GM23248 (cell line): ENCODE data around the gene RBM4B. TPM values are rescaled to one million over a fixed set of nuclear protein-coding genes. Genes with fewer than 3 reads are reported as not detected.

ENCODE experiments used
- DNase-seq: peaks from one replicate; pipeline ENCODE4 v3.0.0-alpha.2; 2015
- H2AFZ ChIP-seq: fragments of 200-600 bp; sonication (generic); 2 replicates; pipeline ENCODE4 v1.6.1; 2016; ENCODE audit warnings: antibody characterized with exemption
- H3F3A ChIP-seq: fragments of 200-600 bp; sonication (generic); 2 replicates; pipeline ENCODE4 v1.6.1; 2016; ENCODE audit warnings: mild to moderate bottlenecking, antibody characterized with exemption, mixed run types; ENCODE audit not compliant: insufficient read depth
- H3K27ac ChIP-seq: fragments of 200-600 bp; sonication (generic); 2 replicates; pipeline ENCODE4 v1.5.1; 2016; ENCODE audit warnings: mild to moderate bottlenecking
- H3K27me3 ChIP-seq: fragments of 200-600 bp; sonication (generic); replicated peaks from 2 replicates; pipeline ENCODE4 v1.6.1; 2016; ENCODE audit warnings: mild to moderate bottlenecking; ENCODE audit not compliant: insufficient read depth
- H3K36me3 ChIP-seq: fragments of 200-600 bp; sonication (generic); 2 replicates; pipeline ENCODE4 v1.6.1; 2016; ENCODE audit warnings: low read depth, mild to moderate bottlenecking
- H3K4me1 ChIP-seq: fragments of 200-600 bp; sonication (generic); 2 replicates; pipeline ENCODE4 v1.6.1; 2016; ENCODE audit warnings: mild to moderate bottlenecking; ENCODE audit not compliant: insufficient read depth
- H3K4me2 ChIP-seq: fragments of 200-600 bp; sonication (generic); one replicate; pipeline ENCODE4 v1.6.1; 2016; ENCODE audit warnings: mild to moderate bottlenecking; ENCODE audit not compliant: unreplicated experiment
- H3K4me3 ChIP-seq: fragments of 200-600 bp; sonication (generic); 2 replicates; pipeline ENCODE4 v1.5.1; 2016; ENCODE audit warnings: mild to moderate bottlenecking
- H3K79me2 ChIP-seq: fragments of 200-600 bp; sonication (generic); 2 replicates; pipeline ENCODE4 v1.6.1; 2016; ENCODE audit warnings: mild to moderate bottlenecking; ENCODE audit not compliant: insufficient read depth
- H3K9ac ChIP-seq: fragments of 200-600 bp; sonication (generic); 2 replicates; pipeline ENCODE4 v1.6.1; 2016; ENCODE audit warnings: mild to moderate bottlenecking
- H3K9me2 ChIP-seq: fragments of 200-600 bp; sonication (generic); 2 replicates; pipeline ENCODE4 v1.6.1; 2016; ENCODE audit warnings: mixed run types, mild to moderate bottlenecking, moderate library complexity; ENCODE audit not compliant: insufficient read depth
- H3K9me3 ChIP-seq: fragments of 200-600 bp; sonication (generic); one replicate; pipeline ENCODE4 v1.6.1; 2017; ENCODE audit warnings: low read depth
- H4K20me1 ChIP-seq: fragments of 200-600 bp; sonication (generic); 2 replicates; pipeline ENCODE4 v1.6.0; 2016; ENCODE audit not compliant: insufficient read depth
- EZH2 ChIP-seq: fragments of 200-600 bp; sonication (generic); IDR thresholded peaks from 2 replicates; pipeline ENCODE4 v1.6.1; 2018; ENCODE audit warnings: antibody characterized with exemption, mild to moderate bottlenecking; ENCODE audit not compliant: insufficient read depth, poor library complexity, severe bottlenecking
- EZH2phosphoT487 ChIP-seq: fragments of 200-600 bp; sonication (generic); IDR thresholded peaks from 2 replicates; pipeline ENCODE4 v1.6.1; 2018; ENCODE audit warnings: antibody characterized with exemption, moderate library complexity, mild to moderate bottlenecking, low read depth; ENCODE audit not compliant: insufficient read depth
- WGBS, 2 experiments: methylation state at CpG; one replicate each; pipeline ENCODE4 v1.1.6; 2015 to 2017; ENCODE audit warnings: low lambda C conversion rate in 2 of 2, low coverage in 1 of 2; ENCODE audit errors: missing lambda C conversion rate in 2 of 2; 5-methylcytosine and 5-hydroxymethylcytosine counted together
- in situ Hi-C: fragments of 300-500 bp; cut with MboI; formaldehyde crosslinking; loops from 2 replicates; pipeline ENCODE4 v1.15.0; 2020
- polyA plus RNA-seq: library from polyadenylated mRNA; unstranded; fragments of >200 nt; fragmentation: Nextera tagmentation; extraction: Ambion mirVana; gene quantifications from 2 replicates; pipeline ENCODE4 v1.2.1, GENCODE V29; 2016
- total RNA-seq: library from RNA; depleted of rRNA; stranded (reverse); fragments of >200 nt; shearing (Covaris generic); gene quantifications from 2 replicates; pipeline ENCODE4 v1.2.3, GENCODE V29; 2014

Gene RBM4B
- total and polyA plus RNA-seq, 2 experiments from 2014 or later, result 18.5 to 23.4 TPM

GRCh38 chr11:66720223-66720898 lies 42.7 kb upstream of the RBM4B start:
- 58 to 59% methylated on average over 15 of the region's 15 CpGs for WGBS, 2 experiments
- no peak overlapping the region for H3K4me2 ChIP-seq
- DNase-seq, result peak; percentile 66
- H3K9me3 ChIP-seq, result no peaks in the 10 kb centered on the region
- no peak for TF ChIP-seq EZH2
- TF ChIP-seq EZH2phosphoT487, result no peak
- no peak overlapping the region for H3K27ac ChIP-seq
- H3K79me2 ChIP-seq, result no peaks in the 10 kb centered on the region
- in situ Hi-C loops, result no loop called here
- H3F3A ChIP-seq, result no peaks in the 10 kb centered on the region
- H3K4me3 ChIP-seq, result no peak overlapping the region
- H3K9me2 ChIP-seq, result no peaks in the 10 kb centered on the region
- H4K20me1 ChIP-seq, result no peaks in the 10 kb centered on the region
- H3K36me3 ChIP-seq, result no peaks in the 10 kb centered on the region
- H3K27me3 ChIP-seq, result peaks cover 15% of the 10 kb centered on the region
- no peaks in the 10 kb centered on the region for H3K4me1 ChIP-seq
- H3K9ac ChIP-seq, result no peak overlapping the region
- no peak overlapping the region for H2AFZ ChIP-seq

- H2AFZ ChIP-seq, result no peak overlapping the region
- no peak overlapping the region for H3K9ac ChIP-seq
- H3K79me2 ChIP-seq, result no peaks in the 10 kb centered on the region
- H3K9me2 ChIP-seq, result no peaks in the 10 kb centered on the region
- TF ChIP-seq EZH2, result no peak
- no peak for TF ChIP-seq EZH2phosphoT487
- H4K20me1 ChIP-seq, result no peaks in the 10 kb centered on the region
- peaks cover 11% of the 10 kb centered on the region; the same call in 1 of the 2 replicates for H3K27me3 ChIP-seq
- no peaks in the 10 kb centered on the region for H3K4me1 ChIP-seq
- no peaks in the 10 kb centered on the region for H3F3A ChIP-seq
- no peaks in the 10 kb centered on the region for H3K9me3 ChIP-seq
- DNase-seq, result no peak
- no peak overlapping the region for H3K27ac ChIP-seq
- 70 to 79% methylated on average over 8 of the region's 8 CpGs for WGBS, 2 experiments
- H3K4me2 ChIP-seq, result no peak overlapping the region
- H3K4me3 ChIP-seq, result no peak overlapping the region
- H3K36me3 ChIP-seq, result no peaks in the 10 kb centered on the region
- in situ Hi-C loops, result no loop called here
Observed at GRCh38 chr11:66719111-66719872, 41.6 kb upstream of the RBM4B start.

DNA sequence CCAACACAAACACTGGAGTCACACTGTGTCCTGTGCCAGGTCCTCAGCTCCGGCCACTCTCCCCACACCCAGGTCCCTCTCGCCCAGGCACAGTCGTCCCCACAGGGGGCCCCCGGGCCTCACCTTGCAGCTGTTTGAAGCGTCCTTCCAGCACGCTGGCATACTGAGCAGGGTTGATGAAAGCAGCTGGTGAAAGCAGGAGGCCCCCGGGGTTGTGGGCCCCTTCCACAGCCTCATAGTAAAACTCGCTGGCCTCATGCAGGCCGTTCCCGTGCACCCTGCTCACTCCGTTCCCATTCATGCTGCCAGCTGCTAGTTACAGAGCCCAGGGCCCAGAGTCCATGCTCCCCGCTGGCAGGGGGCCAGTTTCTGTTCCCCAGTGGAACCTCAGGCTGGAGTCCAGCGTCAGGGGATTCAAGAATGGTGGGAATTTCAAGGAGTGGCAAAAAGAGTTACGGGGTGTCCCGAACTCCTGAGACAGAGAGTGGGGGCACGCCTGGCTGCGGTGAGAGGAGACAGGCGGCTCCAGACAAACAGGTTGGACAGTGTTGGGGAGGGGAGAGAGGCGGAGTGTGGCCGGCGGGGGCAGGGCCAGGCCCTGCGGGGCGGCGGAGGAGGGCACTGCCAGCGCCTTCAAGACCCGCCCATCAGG lies 40.8 kb upstream of the RBM4B start:
- Histone ChIP-seq H2AFZ (no peak overlapping the region), H3K79me2 (no peaks in the 10 kb centered on the region), H3K4me1 (no peaks in the 10 kb centered on the region), H3K36me3 (no peaks in the 10 kb centered on the region), H3K9me3 (no peaks in the 10 kb centered on the region), H3K4me2 (no peak overlapping the region), H3K27ac (no peak overlapping the region), H4K20me1 (no peaks in the 10 kb centered on the region), H3K4me3 (no peak overlapping the region), H3F3A (no peaks in the 10 kb centered on the region), H3K27me3 (peaks cover 5% of the 10 kb centered on the region; the same call in 1 of the 2 replicates), H3K9ac (no peak overlapping the region), H3K9me2 (no peaks in the 10 kb centered on the region)
- DNase-seq, result no peak
- no peak for TF ChIP-seq EZH2
- WGBS, 2 experiments, result 70 to 71% methylated on average over 19 to 26 of the region's 26 CpGs
- in situ Hi-C loops, result no loop called here

DNA sequence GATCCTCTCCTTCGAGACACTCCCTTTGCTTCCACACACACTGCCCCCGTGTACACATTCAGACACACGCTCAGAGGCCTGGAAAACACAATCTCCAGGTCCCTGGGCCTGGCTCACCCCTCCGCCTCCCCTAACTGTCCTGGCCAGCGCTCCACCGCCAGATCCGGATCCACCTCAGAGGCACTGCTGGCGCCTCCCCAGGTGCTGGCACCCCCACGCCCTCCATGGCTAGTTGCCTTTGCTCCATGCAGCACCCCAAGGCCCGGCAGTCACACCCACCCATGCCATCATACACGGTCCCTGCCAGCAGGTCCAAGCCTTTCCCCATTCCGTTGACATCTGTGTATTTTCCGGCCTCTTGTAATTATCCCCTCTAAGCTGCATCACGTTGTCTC lies 40.2 kb upstream of the RBM4B start:
- Histone ChIP-seq H3K4me1 (no peaks in the 10 kb centered on the region), H3K27me3 (peaks cover under 1% of the 10 kb centered on the region; the same call in 1 of the 2 replicates), H3F3A (no peaks in the 10 kb centered on the region), H3K36me3 (no peaks in the 10 kb centered on the region), H3K27ac (no peak overlapping the region), H3K79me2 (no peaks in the 10 kb centered on the region), H3K4me3 (no peak overlapping the region), H2AFZ (no peak overlapping the region), H4K20me1 (no peaks in the 10 kb centered on the region), H3K9ac (no peak overlapping the region), H3K4me2 (no peak overlapping the region), H3K9me3 (no peaks in the 10 kb centered on the region), H3K9me2 (no peaks in the 10 kb centered on the region)
- TF ChIP-seq EZH2, result no peak
- TF ChIP-seq EZH2phosphoT487, result no peak
- WGBS, 2 experiments, result 64 to 65% methylated on average over 14 of the region's 14 CpGs
- in situ Hi-C loops, result no loop called here
- no peak for DNase-seq
